SIG-M5 (cell line): ENCODE results near the gene INPP5D.
"Not testable (repeated sequence)": the region's sequence is repeated elsewhere in the genome, so short reads cannot be mapped to it uniquely, and the experiment has no call there.

ENCODE experiments used
- DNase-seq: peaks from one replicate; lab custom pipeline; 2025; lab: John Stamatoyannopoulos, UW

Gene INPP5D

GRCh38 chr2:233032551-233033320 lies 27.4 kb upstream of the INPP5D start, which contains the start of gene NEU2:
Gene NEU2 (plus strand): TSS chr2:233032672. CDS start chr2:233032672, 0 bp downstream.
- DNase-seq = no peak

DNA sequence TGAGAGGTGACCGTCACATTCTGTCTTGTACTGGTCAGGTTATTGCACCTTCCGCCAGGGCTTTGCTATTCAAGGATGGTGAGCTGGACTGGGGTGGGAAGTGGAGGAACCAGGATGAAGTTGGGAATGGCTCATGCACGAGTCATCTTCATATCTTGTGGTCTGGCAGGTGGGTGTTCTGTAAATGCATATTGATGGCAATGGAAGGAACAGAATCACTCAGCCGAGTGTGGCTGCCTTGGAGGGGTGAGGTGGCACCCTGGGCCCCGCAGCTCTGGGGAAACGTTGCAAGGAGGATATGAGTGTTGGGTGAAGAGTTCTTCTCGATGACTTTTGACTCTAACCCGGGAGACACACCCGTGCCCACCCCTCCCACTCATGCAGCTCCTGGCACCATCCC lies 26.5 kb upstream of the INPP5D start:
- no peak for DNase-seq

- DNase-seq = no peak
These were observed 25.9 kb upstream of the INPP5D start for GRCh38 chr2:233034091-233034882.

GRCh38 chr2:233035426-233036161 lies 24.5 kb upstream of the INPP5D start:
- DNase-seq = no peak

GRCh38 chr2:233036162-233036838 lies 23.8 kb upstream of the INPP5D start:
- DNase-seq = no peak

DNA sequence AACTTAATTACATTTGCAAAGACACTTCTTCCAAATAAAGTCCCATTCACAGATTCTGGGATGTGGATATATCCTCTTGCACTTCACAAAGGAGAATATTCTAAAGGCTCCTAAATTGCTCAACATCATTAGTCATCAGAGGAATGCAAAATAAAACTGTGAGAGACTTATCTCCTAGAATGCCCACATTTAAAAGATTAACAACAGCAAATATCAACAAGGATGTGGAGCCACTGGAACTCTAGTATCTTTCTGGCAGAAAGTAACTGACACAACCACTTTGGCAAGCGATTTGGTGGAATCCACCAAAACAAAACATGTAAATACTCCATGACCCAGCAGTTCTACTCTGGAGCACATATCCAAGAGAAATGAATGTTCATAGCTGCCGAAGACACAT lies 23.1 kb upstream of the INPP5D start:
- no peak for DNase-seq

GRCh38 chr2:233039212-233039845 lies 20.8 kb upstream of the INPP5D start:
- DNase-seq = no peak

GRCh38 chr2:233039846-233040530 lies 20.2 kb upstream of the INPP5D start:
- no peak for DNase-seq

DNA sequence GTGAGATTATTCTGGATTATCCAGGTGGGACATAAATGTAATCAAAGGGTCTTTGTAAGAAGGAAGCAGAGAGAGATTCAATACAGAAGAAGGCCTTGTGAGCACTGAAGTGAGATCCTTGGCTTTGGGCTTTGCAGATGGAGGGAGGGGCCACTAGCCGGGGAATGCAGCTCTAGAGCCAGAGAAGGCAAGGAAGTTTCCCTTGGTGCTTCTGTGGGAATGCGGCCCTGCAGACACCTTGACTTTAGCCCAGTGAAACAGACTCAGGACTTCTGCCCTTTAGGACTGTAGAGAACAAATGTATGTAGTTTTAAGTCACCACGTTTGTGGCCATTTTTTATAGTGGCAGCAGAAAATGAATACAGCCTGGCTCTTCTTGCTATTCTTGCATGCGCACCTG lies 19.6 kb upstream of the INPP5D start:
- DNase-seq = no peak

- DNase-seq = no peak
These were observed 18.3 kb upstream of the INPP5D start for GRCh38 chr2:233041722-233042323.

- no peak for DNase-seq
These were observed 17.6 kb upstream of the INPP5D start for GRCh38 chr2:233042549-233042948.

DNA sequence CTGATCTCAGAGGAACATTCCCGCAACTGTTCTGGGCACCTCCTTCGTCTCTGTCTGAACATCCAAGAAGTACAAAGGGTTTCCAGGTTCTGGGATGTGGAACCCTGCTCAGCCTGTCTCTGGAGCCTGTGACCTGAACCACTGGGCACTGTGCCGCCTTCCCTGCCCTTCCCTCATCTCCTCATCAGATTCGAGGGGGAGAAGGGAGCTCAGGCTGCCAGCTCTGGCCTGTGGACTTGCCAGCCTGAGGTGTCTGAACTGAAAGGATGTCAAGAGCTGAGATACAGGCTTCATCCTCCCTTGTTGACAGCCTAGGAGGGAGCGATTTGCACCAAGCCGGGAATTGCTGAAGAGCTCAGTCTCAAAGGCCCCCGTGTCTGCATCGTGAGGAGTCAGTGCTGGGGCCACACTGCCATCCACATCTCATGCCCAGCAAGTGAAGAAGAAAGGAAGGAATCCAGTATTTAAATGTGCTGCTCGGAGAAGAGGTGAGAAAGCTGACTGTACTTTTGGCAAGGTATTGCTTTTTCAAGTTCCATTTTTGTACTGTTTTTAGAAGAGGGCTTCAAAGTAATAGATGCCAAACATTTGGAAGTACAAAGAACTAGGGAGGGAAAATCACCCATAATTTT lies 15.1 kb upstream of the INPP5D start:
- no peak for DNase-seq

- DNase-seq = no peak
These were observed 12.9 kb upstream of the INPP5D start for GRCh38 chr2:233047206-233047605.

GRCh38 chr2:233047667-233048066 lies 12.5 kb upstream of the INPP5D start:
- DNase-seq = no peak

DNA sequence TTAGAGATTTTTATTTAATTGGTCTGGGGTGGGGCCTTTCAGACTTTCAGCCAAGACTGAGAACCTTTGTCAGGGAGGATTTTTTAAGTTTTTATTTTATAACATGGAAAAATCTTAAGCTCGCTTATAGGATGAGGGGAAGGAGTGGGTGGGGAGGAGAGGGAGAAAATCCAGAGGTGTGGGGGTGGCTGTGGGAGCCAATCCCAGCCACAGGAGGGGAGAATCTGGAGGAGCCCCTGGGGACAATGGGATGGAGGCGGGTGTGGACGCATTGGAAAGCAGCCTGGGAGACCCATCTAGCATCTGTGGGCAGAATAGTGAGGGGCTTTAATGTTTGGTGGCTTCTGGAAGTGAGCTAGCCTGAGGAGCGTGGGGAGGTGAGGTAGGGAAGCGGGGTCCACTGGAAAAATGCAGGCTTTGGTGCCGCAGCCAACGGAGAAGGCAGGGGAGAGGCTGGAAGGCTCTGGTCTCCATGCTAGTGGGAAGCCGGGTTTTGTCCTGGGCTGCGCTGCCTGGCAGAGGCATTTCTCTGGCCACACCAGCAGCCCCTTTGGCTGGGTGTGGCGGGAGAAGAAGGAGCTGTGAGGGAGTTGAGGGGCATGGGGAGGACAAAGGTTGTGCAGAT lies 11.5 kb upstream of the INPP5D start:
- no peak for DNase-seq

DNA sequence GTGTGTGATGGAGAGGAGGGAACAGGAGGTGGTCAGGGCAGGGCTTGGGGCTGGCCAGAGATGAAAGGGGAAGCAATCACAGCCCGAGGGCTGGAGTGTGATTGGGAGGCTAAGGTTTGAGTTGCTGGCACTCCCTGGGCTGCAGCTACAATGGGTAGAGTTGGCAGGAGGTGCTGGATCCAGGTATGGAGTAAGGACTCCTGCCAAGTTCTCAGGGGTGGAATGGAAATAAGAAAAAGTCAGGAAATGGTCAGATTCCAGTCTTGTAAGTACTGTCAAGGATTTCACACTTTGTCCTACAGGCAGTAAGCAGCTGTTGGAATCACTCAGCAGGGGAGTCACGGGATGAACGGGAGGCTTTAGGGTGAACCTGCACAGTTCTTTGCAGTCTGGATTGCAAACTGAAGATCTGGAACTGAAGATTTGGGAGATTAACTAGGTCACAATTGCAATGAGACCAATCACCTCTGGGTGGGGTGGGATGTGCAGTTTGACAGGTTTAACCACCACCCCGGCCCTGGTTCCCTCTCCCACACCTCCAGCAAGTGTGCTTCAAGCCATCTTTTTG lies 10.9 kb upstream of the INPP5D start:
- DNase-seq = no peak

- no peak for DNase-seq
These were observed 8.6 kb upstream of the INPP5D start for GRCh38 chr2:233051241-233052149.

- DNase-seq = not testable (repeated sequence)
These were observed 7.6 kb upstream of the INPP5D start for GRCh38 chr2:233052517-233052916.
